GM23248 (cell line): ENCODE measurements around the gene HRH3.

ENCODE experiments used
- EZH2 ChIP-seq: fragments of 200-600 bp; sonication (generic); IDR thresholded peaks from 2 replicates; pipeline ENCODE4 v1.6.1; 2018; ENCODE audit warnings: antibody characterized with exemption, mild to moderate bottlenecking; ENCODE audit not compliant: insufficient read depth, poor library complexity, severe bottlenecking
- EZH2phosphoT487 ChIP-seq: fragments of 200-600 bp; sonication (generic); IDR thresholded peaks from 2 replicates; pipeline ENCODE4 v1.6.1; 2018; ENCODE audit warnings: antibody characterized with exemption, moderate library complexity, mild to moderate bottlenecking, low read depth; ENCODE audit not compliant: insufficient read depth

GRCh38 chr20:62181808-62182207 is 38.3 kb downstream of the HRH3 start:
- TF ChIP-seq EZH2 (no peak), EZH2phosphoT487 (no peak)
